Measurements from ENCODE around the gene EXTL1.

DNA sequence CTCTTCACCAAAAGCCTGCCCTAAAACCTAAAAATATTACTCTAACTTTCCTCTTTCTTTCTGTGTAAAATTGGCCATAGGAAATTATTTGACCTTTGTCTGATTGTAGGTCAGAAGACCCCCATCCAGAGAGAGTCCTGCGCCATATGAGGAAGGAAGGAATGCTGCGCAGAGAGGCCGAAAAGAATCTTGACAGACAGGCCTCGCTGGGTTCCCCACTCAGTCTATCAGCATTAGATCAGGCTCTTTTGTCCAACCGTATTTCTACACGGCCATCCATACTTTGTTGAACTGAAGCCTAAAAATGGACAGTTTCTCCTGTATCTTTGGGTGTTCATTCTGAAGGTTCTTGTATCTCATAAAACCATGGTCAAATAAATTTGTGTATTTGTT, 28.7 kb downstream of the EXTL1 start:
- TF ChIP-seq, protein P1, sequence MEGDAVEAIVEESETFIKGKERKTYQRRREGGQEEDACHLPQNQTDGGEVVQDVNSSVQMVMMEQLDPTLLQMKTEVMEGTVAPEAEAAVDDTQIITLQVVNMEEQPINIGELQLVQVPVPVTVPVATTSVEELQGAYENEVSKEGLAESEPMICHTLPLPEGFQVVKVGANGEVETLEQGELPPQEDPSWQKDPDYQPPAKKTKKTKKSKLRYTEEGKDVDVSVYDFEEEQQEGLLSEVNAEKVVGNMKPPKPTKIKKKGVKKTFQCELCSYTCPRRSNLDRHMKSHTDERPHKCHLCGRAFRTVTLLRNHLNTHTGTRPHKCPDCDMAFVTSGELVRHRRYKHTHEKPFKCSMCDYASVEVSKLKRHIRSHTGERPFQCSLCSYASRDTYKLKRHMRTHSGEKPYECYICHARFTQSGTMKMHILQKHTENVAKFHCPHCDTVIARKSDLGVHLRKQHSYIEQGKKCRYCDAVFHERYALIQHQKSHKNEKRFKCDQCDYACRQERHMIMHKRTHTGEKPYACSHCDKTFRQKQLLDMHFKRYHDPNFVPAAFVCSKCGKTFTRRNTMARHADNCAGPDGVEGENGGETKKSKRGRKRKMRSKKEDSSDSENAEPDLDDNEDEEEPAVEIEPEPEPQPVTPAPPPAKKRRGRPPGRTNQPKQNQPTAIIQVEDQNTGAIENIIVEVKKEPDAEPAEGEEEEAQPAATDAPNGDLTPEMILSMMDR (IDR thresholded peaks at IDR 0.05) = no peak
- TF ChIP-seq, protein P2, sequence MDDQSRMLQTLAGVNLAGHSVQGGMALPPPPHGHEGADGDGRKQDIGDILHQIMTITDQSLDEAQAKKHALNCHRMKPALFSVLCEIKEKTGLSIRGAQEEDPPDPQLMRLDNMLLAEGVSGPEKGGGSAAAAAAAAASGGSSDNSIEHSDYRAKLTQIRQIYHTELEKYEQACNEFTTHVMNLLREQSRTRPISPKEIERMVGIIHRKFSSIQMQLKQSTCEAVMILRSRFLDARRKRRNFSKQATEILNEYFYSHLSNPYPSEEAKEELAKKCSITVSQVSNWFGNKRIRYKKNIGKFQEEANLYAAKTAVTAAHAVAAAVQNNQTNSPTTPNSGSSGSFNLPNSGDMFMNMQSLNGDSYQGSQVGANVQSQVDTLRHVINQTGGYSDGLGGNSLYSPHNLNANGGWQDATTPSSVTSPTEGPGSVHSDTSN (IDR thresholded peaks at IDR 0.05) = no peak
- TF ChIP-seq YY1 (IDR thresholded peaks at IDR 0.05; ENCODE audit: low read depth) = no peak
- no peak for TF ChIP-seq EP300 (IDR thresholded peaks at IDR 0.05; ENCODE audit: borderline replicate concordance in 1 of 2, low read depth in 1 of 2, low read length in 1 of 2)
- no peak for TF ChIP-seq RCOR1 (IDR thresholded peaks at IDR 0.05; ENCODE audit: low read length)
- TF ChIP-seq NFIC (IDR thresholded peaks at IDR 0.05; ENCODE audit: borderline replicate concordance) = no peak
- no peak for TF ChIP-seq NRF1 (IDR thresholded peaks at IDR 0.05; ENCODE audit: low read depth, low read length)
- no peak for TF ChIP-seq POLR2AphosphoS5 (IDR thresholded peaks at IDR 0.05; ENCODE audit: low read depth, low read length)

Data from SK-N-SH (cell line).